Measurements from ENCODE around the gene BCKDHB.

DNA sequence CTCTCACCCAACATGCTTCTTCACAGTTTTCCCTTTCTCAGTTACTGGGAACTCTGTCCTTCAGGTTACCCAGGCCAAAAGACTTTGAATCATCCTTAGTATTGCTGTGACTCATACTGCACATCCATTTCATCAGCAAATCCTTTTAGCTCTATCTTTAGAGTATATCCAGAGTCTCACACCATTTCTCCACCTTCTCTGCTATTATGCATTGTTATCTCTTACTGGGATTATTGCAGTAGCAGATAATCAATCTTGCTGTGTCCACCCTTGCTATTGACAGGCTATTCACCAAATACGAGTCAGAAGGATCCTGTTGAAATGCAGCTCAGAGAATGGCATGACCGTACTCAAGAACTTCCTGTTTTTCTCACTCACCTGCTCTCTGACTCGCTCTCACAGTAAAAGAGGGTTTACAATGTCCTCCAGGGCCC, 57.3 kb downstream of the BCKDHB start:
- TF ChIP-seq POLR2A (IDR thresholded peaks at IDR 0.05; ENCODE audit: low read depth, low read length) (no peak), RFX5 (IDR thresholded peaks at IDR 0.05; ENCODE audit: low read depth, low read length) (no peak), RAD21 (IDR thresholded peaks at IDR 0.05; ENCODE audit: low read length) (no peak), MAZ (IDR thresholded peaks at IDR 0.05; ENCODE audit: borderline replicate concordance, low read depth, low read length) (no peak), SMC3 (IDR thresholded peaks at IDR 0.05; ENCODE audit: low read depth, low read length) (no peak), MAFK (IDR thresholded peaks at IDR 0.05; ENCODE audit: low read depth, low read length) (peak; percentile 48; the same call in 1 of the 2 replicates), CEBPB (IDR thresholded peaks at IDR 0.05; ENCODE audit: low read depth, low read length) (peak; percentile 77), MXI1 (IDR thresholded peaks at IDR 0.05; ENCODE audit: borderline replicate concordance, low read depth, low read length) (no peak)
- TF ChIP-seq, protein P1, sequence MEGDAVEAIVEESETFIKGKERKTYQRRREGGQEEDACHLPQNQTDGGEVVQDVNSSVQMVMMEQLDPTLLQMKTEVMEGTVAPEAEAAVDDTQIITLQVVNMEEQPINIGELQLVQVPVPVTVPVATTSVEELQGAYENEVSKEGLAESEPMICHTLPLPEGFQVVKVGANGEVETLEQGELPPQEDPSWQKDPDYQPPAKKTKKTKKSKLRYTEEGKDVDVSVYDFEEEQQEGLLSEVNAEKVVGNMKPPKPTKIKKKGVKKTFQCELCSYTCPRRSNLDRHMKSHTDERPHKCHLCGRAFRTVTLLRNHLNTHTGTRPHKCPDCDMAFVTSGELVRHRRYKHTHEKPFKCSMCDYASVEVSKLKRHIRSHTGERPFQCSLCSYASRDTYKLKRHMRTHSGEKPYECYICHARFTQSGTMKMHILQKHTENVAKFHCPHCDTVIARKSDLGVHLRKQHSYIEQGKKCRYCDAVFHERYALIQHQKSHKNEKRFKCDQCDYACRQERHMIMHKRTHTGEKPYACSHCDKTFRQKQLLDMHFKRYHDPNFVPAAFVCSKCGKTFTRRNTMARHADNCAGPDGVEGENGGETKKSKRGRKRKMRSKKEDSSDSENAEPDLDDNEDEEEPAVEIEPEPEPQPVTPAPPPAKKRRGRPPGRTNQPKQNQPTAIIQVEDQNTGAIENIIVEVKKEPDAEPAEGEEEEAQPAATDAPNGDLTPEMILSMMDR (conservative IDR thresholded peaks at IDR 0.05; ENCODE audit: low read depth, low read length) = no peak
- TF ChIP-seq, protein P2, sequence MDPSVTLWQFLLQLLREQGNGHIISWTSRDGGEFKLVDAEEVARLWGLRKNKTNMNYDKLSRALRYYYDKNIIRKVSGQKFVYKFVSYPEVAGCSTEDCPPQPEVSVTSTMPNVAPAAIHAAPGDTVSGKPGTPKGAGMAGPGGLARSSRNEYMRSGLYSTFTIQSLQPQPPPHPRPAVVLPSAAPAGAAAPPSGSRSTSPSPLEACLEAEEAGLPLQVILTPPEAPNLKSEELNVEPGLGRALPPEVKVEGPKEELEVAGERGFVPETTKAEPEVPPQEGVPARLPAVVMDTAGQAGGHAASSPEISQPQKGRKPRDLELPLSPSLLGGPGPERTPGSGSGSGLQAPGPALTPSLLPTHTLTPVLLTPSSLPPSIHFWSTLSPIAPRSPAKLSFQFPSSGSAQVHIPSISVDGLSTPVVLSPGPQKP (IDR thresholded peaks at IDR 0.05; ENCODE audit: borderline replicate concordance, low read depth, low read length) = no peak

Measured in IMR-90 (cell line).